Epithelial cell of proximal tubule (primary cell): ENCODE measurements around the gene KLHL21. TPM values are rescaled to one million over a fixed set of nuclear protein-coding genes. Genes with fewer than 3 reads are reported as not detected.

Experiments
- DNase-seq: peaks from one replicate; pipeline ENCODE4 v3.0.0-alpha.2; 2011; ENCODE audit warnings: low read depth
- H3K4me3 ChIP-seq: 2 replicates; pipeline ENCODE4 v1.5.1; 2011; ENCODE audit warnings: low read depth, mild to moderate bottlenecking, low read length
- CTCF ChIP-seq: conservative IDR thresholded peaks from 2 replicates; pipeline ENCODE4 v1.5.1; 2012; ENCODE audit warnings: low read depth, mild to moderate bottlenecking, low read length
- total RNA-seq: library from RNA; depleted of rRNA; stranded (reverse); fragments of >200 nt; gene quantifications from 2 replicates; pipeline ENCODE4 v1.2.3, GENCODE V29; 2015

Gene KLHL21
- total RNA-seq, 1 donor from 2014 or later: 28.1 TPM

GRCh38 chr1:6614929-6615785 lies 12.5 kb upstream of the KLHL21 start:
- DNase-seq: no peak
- no peak for TF ChIP-seq CTCF
- peak overlapping the region; percentile 67 for H3K4me3 ChIP-seq

GRCh38 chr1:6614019-6614928 lies 11.6 kb upstream of the KLHL21 start:
- DNase-seq: no peak
- peak overlapping the region; percentile 67 for H3K4me3 ChIP-seq
- no peak for TF ChIP-seq CTCF

- peak; percentile 79 for DNase-seq
- H3K4me3 ChIP-seq: peak within 1 kb of the TSS; percentile 84
- no peak for TF ChIP-seq CTCF
Observed at GRCh38 chr1:6613361-6614018, 10.8 kb upstream of the KLHL21 start, which contains the start of gene PHF13. Gene PHF13, plus strand, starts transcription at chr1:6613731. Its CDS starts 336 bp downstream, at chr1:6614067.

- TF ChIP-seq CTCF: no peak
- peak overlapping the region; percentile 84 for H3K4me3 ChIP-seq
- no peak for DNase-seq
Observed at GRCh38 chr1:6612641-6613360, 10.1 kb upstream of the KLHL21 start.

- peak overlapping the region; percentile 76 for H3K4me3 ChIP-seq
- TF ChIP-seq CTCF: no peak
- DNase-seq: no peak
Observed at GRCh38 chr1:6603915-6604558, 1.4 kb upstream of the KLHL21 start.
